GM18508 (cell line): ENCODE measurements around the gene TGIF1.

Source experiments
- ATAC-seq: cut with Tn5 transposase; IDR thresholded peaks from one replicate; pipeline ENCODE4 v1.9.1; 2021; ENCODE audit warnings: moderate number of reproducible peaks; ENCODE audit not compliant: insufficient read depth, unreplicated experiment

The TGIF1 gene

DNA sequence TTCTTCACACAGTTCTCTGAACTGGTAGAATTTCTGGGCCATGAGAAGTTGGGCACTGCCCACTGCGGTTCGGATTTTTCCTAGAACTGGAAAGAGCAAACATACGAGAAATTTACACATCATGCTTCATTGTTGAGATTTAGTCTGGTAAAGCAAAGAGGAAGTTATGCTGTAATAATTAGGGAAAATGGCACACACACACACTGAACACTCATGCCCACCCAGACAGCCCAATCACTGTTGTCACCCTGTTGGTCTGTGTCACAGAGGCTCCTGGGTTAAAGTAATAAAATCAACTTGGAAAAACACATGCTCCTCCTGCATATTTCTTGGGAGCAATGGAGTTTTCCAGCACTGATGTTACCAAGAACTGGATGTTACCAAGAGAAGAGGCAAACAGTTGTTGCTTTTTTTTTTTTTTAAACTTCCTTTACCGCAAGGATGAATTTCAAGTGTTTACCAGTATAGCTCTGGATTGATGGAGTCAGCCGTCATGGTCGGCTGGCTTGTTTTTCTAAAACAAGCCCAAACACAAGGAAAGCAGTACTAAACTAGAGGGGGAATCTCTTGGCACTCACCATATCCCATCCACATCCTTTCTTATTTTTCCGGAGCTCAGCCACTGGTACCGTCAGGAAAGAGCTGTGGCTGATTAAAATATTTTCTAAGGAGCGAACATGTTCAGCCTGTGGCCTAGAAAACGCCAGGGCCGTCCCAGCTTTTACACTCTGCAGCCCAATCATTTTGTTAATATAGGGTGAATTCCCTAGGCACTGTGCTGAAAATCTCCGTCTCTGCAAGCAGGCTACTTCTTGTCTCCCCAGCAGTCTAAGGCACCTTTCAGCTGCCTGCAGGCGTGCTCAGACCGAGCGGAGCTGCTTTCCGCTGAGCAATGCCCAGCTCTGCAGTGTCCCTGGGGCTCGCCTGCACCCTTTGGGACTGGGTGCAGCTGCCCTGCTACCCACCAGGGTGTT is 58.9 kb downstream of the TGIF1 start:
- no peak for ATAC-seq
